Measurements from ENCODE around the gene POMT1.
"Not testable (repeated sequence)": the region's sequence is repeated elsewhere in the genome, so short reads cannot be mapped to it uniquely, and the experiment has no call there.

The POMT1 gene

DNA sequence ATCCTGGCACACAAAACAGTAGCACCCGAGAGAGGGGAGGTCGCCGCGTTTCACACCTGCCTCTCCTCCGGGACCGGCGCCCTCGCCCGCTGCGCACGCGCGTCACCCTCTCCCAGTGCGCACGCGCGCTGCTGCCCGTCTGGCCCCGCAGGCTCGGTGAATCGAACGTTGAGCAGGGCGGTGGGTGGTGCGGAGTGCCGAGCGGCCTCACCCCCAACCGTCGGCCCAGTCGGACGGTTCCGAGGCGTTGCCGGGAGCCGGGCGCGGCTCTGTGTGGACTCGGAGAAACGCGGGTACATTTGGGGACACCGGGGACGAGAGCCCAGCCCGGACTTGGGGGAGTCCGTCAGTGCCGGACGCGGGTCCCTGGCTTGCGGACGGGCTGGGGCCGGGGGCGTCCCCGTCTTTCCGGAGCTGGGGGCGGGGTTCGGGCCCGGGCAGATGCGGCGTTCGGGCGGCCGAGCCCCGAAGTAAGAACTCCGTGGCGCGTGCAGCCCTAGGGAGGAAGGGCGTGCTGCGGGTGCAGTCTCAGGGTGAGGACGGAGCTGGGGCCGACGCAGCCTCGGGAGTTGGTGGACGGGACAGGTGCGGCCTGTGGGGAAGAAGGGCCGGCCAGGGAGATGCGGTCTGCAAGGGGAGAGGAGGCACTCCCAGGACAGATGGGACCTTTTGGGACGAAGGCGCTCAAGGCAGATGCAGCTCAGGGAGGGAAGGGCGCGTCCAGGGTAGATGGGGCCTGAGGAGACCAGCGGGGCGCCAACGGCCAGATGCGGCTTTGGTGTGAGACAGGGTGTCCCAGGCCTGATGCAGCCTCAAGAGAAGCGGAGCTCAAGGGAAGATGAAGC, at the start of gene POMT1:
POMT1 (plus strand) TSS at position 138 of the 845 bp plus-strand sequence. CDS start 1,301 bp downstream, outside the sequence.
- peak; percentile 81 for DNase-seq (ENCODE audit: low read depth)

DNA sequence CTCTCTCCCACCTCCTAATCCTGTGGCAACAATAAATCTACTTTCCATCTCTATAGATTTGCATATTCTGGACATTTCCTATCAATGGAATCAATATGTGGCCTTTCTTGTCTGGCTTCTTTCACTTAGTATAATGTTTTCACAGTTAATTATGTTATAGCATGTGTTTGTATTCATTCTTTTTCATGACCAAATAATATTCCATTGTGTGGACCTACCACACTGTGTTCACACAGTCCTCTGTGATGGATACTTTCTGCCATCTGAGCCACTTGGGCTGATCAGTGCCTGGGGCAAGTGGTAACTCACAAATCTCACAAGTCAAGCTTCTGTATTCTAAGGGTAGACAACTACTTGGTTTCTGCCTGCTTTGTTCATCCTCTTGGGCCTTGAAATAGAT, 48.7 kb upstream of the POMT1 start:
- DNase-seq (ENCODE audit: low read depth) = no peak

DNA sequence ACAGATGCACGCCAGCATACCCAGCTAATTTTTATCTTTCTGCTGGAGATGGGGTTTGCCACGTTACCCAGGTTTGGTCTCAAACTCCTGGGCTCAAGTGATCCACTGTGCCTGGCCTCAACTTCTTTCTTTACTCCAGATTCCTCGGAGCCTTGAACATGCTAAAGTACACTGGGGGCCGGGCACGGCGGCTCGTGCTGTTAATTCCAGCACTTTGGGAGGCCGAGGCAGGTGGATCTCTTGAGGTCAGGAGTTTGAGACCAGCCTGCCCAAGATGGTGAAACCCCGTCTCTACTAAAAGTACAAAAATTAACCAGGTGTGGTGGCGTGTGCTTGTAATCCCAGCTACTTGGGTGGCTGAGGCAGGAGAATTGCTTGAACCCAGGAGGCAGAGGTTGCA, 47.1 kb upstream of the POMT1 start:
- not testable (repeated sequence) for DNase-seq (ENCODE audit: low read depth)

GRCh38 chr9:131457746-131458145, 45.0 kb upstream of the POMT1 start:
- no peak for DNase-seq (ENCODE audit: low read depth)

- no peak for DNase-seq (ENCODE audit: low read depth)
These were observed 43.7 kb upstream of the POMT1 start for GRCh38 chr9:131459056-131459455.

- no peak for DNase-seq (ENCODE audit: low read depth)
These were observed 41.6 kb upstream of the POMT1 start for GRCh38 chr9:131461166-131461565.

DNA sequence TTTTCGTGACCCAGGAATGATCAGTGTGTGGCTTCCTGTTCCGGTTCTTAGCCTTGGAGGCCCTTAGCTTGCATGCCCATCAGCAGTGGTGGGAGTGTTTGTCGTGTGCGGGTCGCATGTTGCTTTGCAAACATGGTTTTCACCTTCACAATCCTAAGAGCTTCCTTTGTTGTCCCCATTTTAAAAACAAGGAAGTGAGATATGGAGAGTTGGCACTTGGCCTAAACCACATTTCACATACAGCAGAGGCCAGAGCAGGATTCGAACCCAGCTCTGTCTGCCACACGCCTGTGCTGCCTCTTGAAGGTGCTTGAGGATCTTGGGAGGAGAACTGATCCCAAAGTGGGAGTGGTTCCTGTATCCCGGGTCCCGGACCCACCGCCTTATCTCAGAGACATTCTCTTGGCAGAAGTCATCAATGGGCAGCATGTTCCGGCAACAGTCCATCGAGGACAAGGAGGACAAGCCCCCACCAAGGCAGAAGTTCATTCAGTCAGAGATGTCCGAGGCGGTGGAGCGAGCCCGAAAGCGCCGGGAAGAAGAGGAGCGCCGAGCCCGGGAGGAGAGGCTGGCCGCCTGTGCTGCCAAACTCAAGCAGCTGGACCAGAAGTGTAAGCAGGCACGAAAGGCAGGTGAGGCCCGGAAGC, 38.2 kb upstream of the POMT1 start:
- no peak for DNase-seq (ENCODE audit: low read depth)

- DNase-seq (ENCODE audit: low read depth) = no peak
These were observed 37.3 kb upstream of the POMT1 start for GRCh38 chr9:131465401-131465800.

DNA sequence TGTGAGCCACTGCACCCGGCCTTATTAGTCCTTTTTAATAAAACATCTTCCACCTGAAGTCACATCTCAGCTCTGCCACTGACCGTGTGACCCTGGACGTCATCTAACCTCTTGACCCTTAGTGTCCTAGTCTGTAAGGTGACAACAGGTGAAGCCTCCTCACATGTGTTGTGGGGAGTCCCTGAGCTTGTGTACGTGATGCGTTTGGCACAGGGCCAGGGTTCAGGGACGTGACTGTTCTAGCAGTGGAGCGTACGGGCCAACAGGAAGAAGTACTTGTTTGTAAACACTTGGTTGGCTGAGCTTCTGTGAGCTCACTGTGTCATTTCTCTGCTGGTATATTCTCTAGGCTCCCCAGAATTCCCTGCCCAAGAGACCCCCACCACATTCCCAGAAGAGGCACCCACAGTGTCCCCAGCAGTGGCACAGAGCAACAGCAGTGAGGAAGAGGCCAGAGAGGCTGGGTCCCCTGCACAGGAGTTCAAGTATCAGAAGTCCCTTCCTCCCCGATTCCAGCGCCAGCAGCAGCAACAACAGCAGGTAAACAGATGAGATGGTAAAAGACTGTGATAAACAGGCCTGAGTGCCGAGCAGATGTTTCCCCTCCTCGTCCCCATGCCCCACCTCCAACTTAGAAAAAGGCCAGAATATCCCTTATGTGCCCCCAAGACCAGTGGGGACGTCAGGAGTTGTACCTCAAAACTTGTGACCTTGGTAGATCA, 35.3 kb upstream of the POMT1 start:
- DNase-seq (ENCODE audit: low read depth) = no peak

DNA sequence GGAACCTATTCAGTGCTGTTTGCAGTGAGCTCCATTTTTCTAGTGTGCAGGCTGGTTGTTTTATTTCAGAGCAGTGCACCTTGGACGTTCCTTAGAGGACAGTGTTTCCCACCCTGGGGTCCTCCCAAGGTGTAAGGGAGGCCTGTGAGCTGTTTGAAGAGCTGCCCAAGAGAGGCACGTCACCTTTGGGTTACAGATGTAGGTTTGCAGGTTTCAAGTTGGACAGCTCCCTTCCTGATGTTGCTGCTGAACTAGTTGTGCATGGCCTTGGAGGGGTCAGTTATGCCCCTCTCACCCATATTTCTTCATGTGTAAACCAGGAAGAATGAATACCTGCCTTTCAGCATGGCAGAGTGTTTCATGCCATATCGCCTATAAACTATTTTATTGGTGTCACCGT, 34.7 kb upstream of the POMT1 start:
- no peak for DNase-seq (ENCODE audit: low read depth)

DNA sequence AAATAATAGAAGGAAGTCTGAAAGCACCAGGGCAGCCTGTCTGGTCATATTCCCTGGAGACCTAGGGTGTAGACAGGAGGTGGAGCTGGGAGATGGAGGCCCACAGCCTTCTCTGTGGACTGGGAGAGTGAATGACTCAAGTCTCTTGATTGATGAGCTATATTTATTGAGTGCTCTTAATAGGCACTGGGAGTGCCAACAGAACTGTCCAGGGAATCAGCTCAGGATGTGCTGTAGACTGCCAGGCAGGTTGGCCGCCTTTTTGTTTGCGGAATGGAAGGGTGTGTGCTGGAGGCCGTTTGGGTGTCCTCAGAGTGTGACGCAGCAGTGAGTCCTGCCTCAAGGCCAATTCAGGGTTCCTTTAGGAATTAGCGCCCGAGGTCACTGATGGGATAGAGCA, 33.4 kb upstream of the POMT1 start:
- DNase-seq (ENCODE audit: low read depth) = no peak

DNA sequence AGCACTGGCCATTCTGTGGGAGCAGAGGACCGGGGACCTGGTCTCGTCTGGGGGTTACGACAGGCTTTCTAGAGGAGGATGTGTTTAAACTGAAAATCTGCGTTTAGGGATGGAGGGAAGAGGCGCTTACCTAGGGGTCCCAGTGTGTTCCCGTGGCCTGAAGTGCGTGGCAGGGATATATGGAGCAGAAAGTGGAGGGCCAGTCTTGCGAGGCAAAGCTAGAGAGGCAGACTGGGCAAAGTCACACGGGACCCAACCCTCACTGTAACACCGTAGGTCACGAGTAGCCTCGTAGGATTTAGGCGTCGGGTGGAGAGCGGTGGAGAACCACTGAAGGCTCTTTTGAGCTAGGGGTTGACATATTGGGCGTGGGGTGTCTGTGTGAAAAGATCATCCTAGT, 32.8 kb upstream of the POMT1 start:
- no peak for DNase-seq (ENCODE audit: low read depth)

- no peak for DNase-seq (ENCODE audit: low read depth)
These were observed 32.1 kb upstream of the POMT1 start for GRCh38 chr9:131470581-131470991.

- DNase-seq (ENCODE audit: low read depth) = not testable (repeated sequence)
These were observed 30.6 kb upstream of the POMT1 start for GRCh38 chr9:131472085-131472484.

DNA sequence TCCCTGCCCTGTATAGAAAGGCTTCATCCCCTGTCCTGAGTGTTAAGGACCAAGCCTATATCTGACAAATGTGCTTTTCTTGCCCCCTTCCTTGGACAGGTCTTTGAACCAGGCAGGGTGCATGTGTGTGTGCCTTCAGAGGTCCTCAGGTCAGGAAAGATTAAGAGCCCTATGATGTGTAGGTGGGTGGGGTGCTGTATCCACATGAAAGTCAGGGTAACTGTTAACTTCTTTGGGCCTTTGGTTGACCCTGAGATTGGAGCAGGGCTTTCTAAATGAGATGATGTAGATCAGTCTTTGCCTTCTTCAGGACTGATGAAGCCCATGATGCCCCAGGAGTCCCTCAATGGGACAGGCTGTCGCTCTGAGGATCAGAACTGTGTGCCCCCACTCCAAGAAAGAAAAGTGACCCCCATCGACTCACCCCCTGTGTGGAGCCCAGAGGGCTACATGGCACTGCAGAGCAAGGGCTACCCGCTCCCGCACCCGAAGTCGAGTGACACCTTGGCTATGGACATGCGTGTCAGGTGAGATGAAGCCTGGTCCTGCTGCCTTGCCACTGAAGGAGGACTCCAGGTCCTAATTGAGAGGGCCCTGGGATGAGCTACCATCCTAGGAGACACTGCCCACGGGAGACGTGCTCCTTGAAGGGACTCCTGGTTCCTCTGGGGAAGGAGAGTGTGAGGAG, 29.4 kb upstream of the POMT1 start:
- no peak for DNase-seq (ENCODE audit: low read depth)

- no peak for DNase-seq (ENCODE audit: low read depth)
These were observed 28.8 kb upstream of the POMT1 start for GRCh38 chr9:131473891-131474290.

- no peak for DNase-seq (ENCODE audit: low read depth)
These were observed 28.0 kb upstream of the POMT1 start for GRCh38 chr9:131474711-131475110.

- DNase-seq (ENCODE audit: low read depth) = no peak
These were observed 27.4 kb upstream of the POMT1 start for GRCh38 chr9:131475111-131475955.

DNA sequence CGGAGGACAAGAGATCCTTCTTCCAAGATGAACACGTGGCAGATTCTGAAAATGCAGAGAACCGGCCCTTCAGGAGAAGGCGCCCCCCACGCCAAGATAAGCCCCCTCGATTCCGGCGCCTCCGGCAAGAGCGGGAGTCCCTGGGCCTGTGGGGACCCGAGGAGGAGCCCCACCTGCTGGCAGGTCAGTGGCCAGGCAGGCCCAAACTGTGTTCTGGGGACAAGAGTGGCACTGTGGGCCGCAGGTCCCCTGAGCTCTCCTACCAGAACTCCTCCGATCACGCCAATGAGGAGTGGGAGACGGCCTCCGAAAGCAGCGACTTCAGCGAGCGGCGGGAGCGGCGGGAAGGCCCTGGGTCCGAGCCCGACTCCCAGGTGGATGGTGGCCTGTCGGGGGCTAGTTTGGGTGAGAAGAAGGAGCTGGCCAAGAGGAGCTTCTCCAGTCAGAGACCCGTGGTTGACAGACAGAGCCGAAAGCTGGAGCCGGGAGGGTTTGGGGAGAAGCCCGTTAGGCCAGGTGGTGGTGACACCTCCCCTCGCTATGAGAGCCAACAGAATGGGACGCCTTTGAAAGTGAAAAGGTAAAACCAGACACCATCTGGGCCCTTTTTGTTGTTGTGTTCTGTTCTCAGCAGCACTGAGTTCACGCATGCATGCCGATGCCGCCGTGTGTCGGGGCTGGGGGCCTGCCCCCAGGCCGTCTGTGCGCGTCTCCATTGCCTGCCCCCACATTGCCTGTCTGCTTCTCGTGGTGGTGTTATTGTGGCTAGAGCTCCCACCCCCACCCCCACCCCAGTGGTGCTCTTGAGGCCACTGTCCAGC, 26.6 kb upstream of the POMT1 start:
- DNase-seq (ENCODE audit: low read depth) = no peak

GRCh38 chr9:131476777-131477345, 25.9 kb upstream of the POMT1 start:
- no peak for DNase-seq (ENCODE audit: low read depth)

All from T-helper 22 cell (primary cell).